T-cell (primary cell): ENCODE results near the gene STK39. TPM values are rescaled to one million over a fixed set of nuclear protein-coding genes. Genes with fewer than 3 reads are reported as not detected.

Experiments
- ATAC-seq, 4 experiments: fragments of 200-7000 bp in 3 of 4; fragments of 150-1000 bp in 1 of 4; cut with Tn5 transposase; replicated peaks in 1 of 4; 1 replicate in 3 of 4; 2 replicates in 1 of 4; pipeline ENCODE4 v1.10.0; 2021; ENCODE audit warnings: moderate library complexity in 3 of 4, mild to moderate bottlenecking in 2 of 4, moderate number of reproducible peaks in 1 of 4
- CTCF ChIA-PET, 2 donors: fragments of 300-600 bp; sonication (Branson Sonifier 250); formaldehyde crosslinking; loops; one replicate each; lab custom pipeline; 2022; ENCODE audit warnings: antibody characterized with exemption in 2 of 2; lab: Charles Lee
- POLR2A ChIA-PET, 2 donors: fragments of 300-600 bp; sonication (Branson Sonifier 250); formaldehyde crosslinking; loops; one replicate each; lab custom pipeline; 2022; ENCODE audit warnings: antibody characterized with exemption in 2 of 2; lab: Charles Lee
- DNase-seq, 35 experiments: peaks; one replicate each; pipeline versions ENCODE4 v3.0.0 to v3.0.0-alpha.2; 2013 to 2023
- H3K27ac ChIP-seq: one replicate; pipeline ENCODE4 v1.5.1; 2013; ENCODE audit warnings: low read length
- H3K27me3 ChIP-seq, 2 experiments: replicated peaks in 1 of 2; 1 replicate in 1 of 2; 2 replicates in 1 of 2; pipeline versions ENCODE4 v1.6.1 to v1.7.0; 2013; ENCODE audit warnings: low read length in 1 of 2, mixed read lengths in 1 of 2; ENCODE audit not compliant: control insufficient read depth in 2 of 2, insufficient read depth in 2 of 2; ENCODE audit errors: extremely low read depth in 1 of 2
- H3K36me3 ChIP-seq, 2 donors: 1 replicate in 1 of 2; 2 replicates in 1 of 2; pipeline versions ENCODE4 v1.6.1 to v1.7.0; 2013; ENCODE audit warnings: low read length in 1 of 2; ENCODE audit not compliant: control insufficient read depth in 2 of 2, insufficient read depth in 1 of 2; ENCODE audit errors: extremely low read depth in 1 of 2
- H3K4me1 ChIP-seq, 2 experiments: 1 replicate in 1 of 2; 2 replicates in 1 of 2; pipeline versions ENCODE4 v1.6.1 to v1.7.0; 2013; ENCODE audit warnings: low read length in 2 of 2, mixed read lengths in 1 of 2; ENCODE audit not compliant: insufficient read depth in 2 of 2, control insufficient read depth in 1 of 2; ENCODE audit errors: extremely low read depth in 1 of 2
- H3K4me3 ChIP-seq, 2 donors: 1 replicate in 1 of 2; 2 replicates in 1 of 2; pipeline versions ENCODE4 v1.5.1 to v1.7.0; 2013; ENCODE audit warnings: mild to moderate bottlenecking in 2 of 2, low read length in 1 of 2, moderate library complexity in 1 of 2; ENCODE audit not compliant: control insufficient read depth in 1 of 2; ENCODE audit errors: extremely low read depth in 1 of 2
- H3K9me3 ChIP-seq: 2 replicates; pipeline ENCODE4 v1.7.0; 2013
- H3K27ac Mint-ChIP-seq, 2 donors: one replicate each; pipeline ENCODE4 v1.8.0; 2020 to 2021; ENCODE audit warnings: mild to moderate bottlenecking in 2 of 2, mixed read lengths in 2 of 2
- H3K27me3 Mint-ChIP-seq, 2 donors: one replicate each; pipeline ENCODE4 v1.8.0; 2021 to 2022; ENCODE audit warnings: mixed read lengths in 2 of 2
- H3K36me3 Mint-ChIP-seq: one replicate; pipeline ENCODE4 v1.8.0; 2021; ENCODE audit warnings: mixed read lengths
- H3K4me1 Mint-ChIP-seq, 3 donors: one replicate each; pipeline ENCODE4 v1.8.0; 2020 to 2022; ENCODE audit warnings: mixed read lengths in 3 of 3, mild to moderate bottlenecking in 1 of 3
- H3K4me3 Mint-ChIP-seq, 3 donors: one replicate each; pipeline ENCODE4 v1.8.0; 2020 to 2022; ENCODE audit warnings: mild to moderate bottlenecking in 3 of 3, mixed read lengths in 3 of 3, moderate library complexity in 3 of 3
- H3K9me3 Mint-ChIP-seq, 3 donors: one replicate each; pipeline ENCODE4 v1.8.0; 2020 to 2022; ENCODE audit warnings: mixed read lengths in 3 of 3
- WGBS: methylation state at CpG from one replicate; pipeline ENCODE4 v1.1.5; 2013; ENCODE audit warnings: missing lambda C conversion rate; ENCODE audit not compliant: insufficient coverage; 5-methylcytosine and 5-hydroxymethylcytosine counted together
- total RNA-seq, 35 experiments: library from RNA in 6 of 35; stranded (reverse) in 6 of 35; fragments of 120-200 nt in 1 of 35; gene quantifications; one replicate each; pipeline versions ENCODE4 v1.2.1 to v1.2.4 and lab custom pipeline; 2013 to 2026

STK39 gene
- total RNA-seq, 5 donors from 2014 or later (not counting 1 experiment from before 2014, with no cell fraction given): 15.4 to 25.8 (median 21.0) TPM

DNA sequence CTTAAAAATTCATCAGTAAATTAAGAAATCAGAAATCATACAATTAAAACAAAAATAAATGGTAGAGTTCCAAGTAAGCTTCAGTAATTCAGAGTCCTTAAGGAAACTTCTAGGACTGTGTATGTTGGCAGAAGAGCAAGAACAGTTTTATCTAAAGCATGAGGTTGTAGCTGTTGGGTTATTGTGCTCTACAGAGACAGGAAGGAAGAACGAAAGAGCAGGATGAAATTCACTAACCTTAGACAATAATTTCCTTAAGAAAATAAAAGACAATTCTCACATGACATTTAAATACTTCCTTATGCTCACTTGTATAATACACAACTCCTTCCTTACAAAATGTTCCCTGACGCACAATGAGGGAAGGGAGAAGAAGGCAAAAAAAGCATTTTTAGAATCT, 133.4 kb downstream of the STK39 start:
- DNase-seq (no peak), ATAC-seq (no peak)
- ChIA-PET CTCF (interaction anchor here in 1 of 2 donors (0.7 to 1.2 kb wide), 2 partner anchors 16 to 28 kb away, joined by 3 read pairs; no protein-coding TSS in a partner anchor), POLR2A (no interaction called here)
- Histone ChIP-seq H3K4me3 (no peak overlapping the region), H3K36me3 (peaks cover 0 to 38% of the 10 kb centered on the region in 2 donors), H3K9me3 (no peaks in the 10 kb centered on the region), H3K27ac (no peak overlapping the region), H3K4me1 (no peaks in the 10 kb centered on the region), H3K27me3 (no peaks in the 10 kb centered on the region)
- Mint-ChIP-seq H3K36me3 (peaks cover 50% of the 10 kb centered on the region), H3K4me3 (no peak overlapping the region), H3K27me3 (no peaks in the 10 kb centered on the region), H3K27ac (no peak overlapping the region), H3K9me3 (no peaks in the 10 kb centered on the region), H3K4me1 (peaks cover 0 to 15% (median 0%) of the 10 kb centered on the region in 3 donors)
- no CpG with 5 or more reads among the region's 2 CpGs for WGBS

DNA sequence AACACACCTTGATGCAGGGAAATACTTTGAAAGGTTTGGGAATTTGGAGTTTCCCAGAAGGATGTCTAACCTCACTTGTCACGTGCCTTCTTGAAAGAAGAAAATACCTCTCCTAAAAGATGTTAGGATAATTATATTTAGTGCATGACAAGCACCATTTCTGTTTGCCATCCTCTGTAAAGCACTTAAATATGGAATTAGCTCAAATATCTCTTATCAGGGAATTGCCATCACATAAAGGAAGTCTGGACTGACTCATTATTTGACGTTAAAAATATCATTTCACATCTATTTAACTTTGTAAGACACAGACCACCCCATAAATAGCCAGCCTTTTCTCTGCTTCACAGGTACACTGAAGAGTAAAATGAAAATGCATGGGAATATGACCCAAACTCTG, 140.1 kb downstream of the STK39 start:
- WGBS: no CpG with 5 or more reads among the region's 2 CpGs
- POLR2A ChIA-PET: no interaction called here

DNA sequence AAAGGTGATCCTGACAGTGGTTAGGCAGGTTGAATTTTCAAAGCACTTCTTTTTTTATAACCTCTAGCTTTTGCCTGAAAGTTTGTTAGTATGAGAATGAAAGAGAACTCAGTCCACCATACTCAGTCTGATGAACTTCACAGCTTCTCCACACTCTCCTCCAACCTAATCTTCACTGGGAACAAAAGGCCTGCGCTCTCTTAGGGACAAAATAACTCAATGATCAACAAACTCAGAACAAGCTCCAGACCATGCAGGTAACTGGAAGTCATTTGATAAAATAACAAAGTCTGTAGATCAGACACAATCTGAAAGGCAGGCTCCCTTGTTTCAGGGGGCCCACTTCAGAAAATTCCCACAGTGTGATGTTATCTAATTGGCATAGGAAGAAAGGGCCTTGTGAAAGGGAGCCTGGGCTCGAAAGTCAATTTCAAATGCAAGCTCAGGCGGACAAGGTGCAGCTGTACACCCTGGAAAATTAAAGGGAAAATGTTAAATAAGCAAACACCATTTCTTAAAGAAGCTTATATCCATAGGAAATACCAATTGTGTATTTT, 142.2 kb downstream of the STK39 start:
- DNase-seq (no peak), ATAC-seq (no peak)
- Histone ChIP-seq H3K4me3 (no peak overlapping the region), H3K4me1 (no peaks in the 10 kb centered on the region), H3K27me3 (no peaks in the 10 kb centered on the region), H3K36me3 (peaks cover 0 to 18% of the 10 kb centered on the region in 2 donors), H3K27ac (no peak overlapping the region), H3K9me3 (no peaks in the 10 kb centered on the region)
- Mint-ChIP-seq H3K4me3 (no peak overlapping the region), H3K27me3 (no peaks in the 10 kb centered on the region), H3K27ac (no peak overlapping the region), H3K9me3 (peaks cover 0 to 3% (median 0%) of the 10 kb centered on the region in 3 donors), H3K4me1 (no peaks in the 10 kb centered on the region), H3K36me3 (peaks cover 57% of the 10 kb centered on the region)
- ChIA-PET CTCF (interaction anchor here (0.6 to 1.2 kb wide), 2 partner anchors 12 to 758 kb away, joined by 3 to 6 read pairs; no protein-coding TSS in a partner anchor), POLR2A (no interaction called here)
- WGBS: 100% methylated on average over 1 of the region's 3 CpGs

More for the DNA sequence above, 140.1 kb downstream of the STK39 start:
- Histone ChIP-seq H3K4me3 (no peak overlapping the region), H3K9me3 (no peaks in the 10 kb centered on the region), H3K27ac (no peak overlapping the region), H3K4me1 (no peaks in the 10 kb centered on the region), H3K36me3 (peaks cover 0 to 15% of the 10 kb centered on the region in 2 donors), H3K27me3 (no peaks in the 10 kb centered on the region)
- H3K27ac Mint-ChIP-seq: no peak overlapping the region
- peaks cover 0 to 3% (median 0%) of the 10 kb centered on the region in 3 donors for H3K9me3 Mint-ChIP-seq
- peaks cover 59% of the 10 kb centered on the region for H3K36me3 Mint-ChIP-seq
- ATAC-seq (no peak), DNase-seq (no peak)
- H3K4me3 Mint-ChIP-seq: no peak overlapping the region
- CTCF ChIA-PET: interaction anchor here in 1 of 2 donors (3.2 kb wide), 1 partner anchor 11 kb away, joined by 20 read pairs; no protein-coding TSS in a partner anchor
- peaks cover 0 to 3% (median 0%) of the 10 kb centered on the region in 3 donors for H3K4me1 Mint-ChIP-seq
- no peaks in the 10 kb centered on the region for H3K27me3 Mint-ChIP-seq

DNA sequence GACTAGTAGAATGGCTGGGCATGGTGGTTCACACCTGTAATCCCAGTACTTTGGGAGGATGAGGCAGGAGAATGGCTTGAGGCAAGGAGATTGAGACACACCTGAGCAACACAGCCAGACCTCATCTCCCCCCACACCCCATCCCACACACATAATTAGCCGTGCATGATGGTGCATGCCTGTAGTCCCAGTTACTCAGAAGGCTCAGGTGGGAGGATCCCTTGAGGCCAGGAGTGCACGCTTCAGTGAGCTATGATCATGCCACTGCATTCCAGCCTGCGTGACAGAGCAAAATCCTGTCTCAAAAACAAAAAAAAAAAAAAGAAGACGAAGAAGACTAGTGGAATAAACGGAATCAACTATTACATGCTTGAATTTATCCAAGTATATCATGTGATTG, 150.0 kb downstream of the STK39 start:
- Mint-ChIP-seq H3K36me3 (peaks cover 35% of the 10 kb centered on the region), H3K9me3 (no peaks in the 10 kb centered on the region), H3K27me3 (no peaks in the 10 kb centered on the region), H3K4me3 (no peak overlapping the region), H3K4me1 (peaks cover 0 to 5% (median 0%) of the 10 kb centered on the region in 3 donors), H3K27ac (no peak overlapping the region)
- Histone ChIP-seq H3K27me3 (no peaks in the 10 kb centered on the region), H3K27ac (no peak overlapping the region), H3K36me3 (peaks cover 5 to 8% of the 10 kb centered on the region in 2 donors), H3K4me1 (no peaks in the 10 kb centered on the region), H3K4me3 (no peak overlapping the region), H3K9me3 (no peaks in the 10 kb centered on the region)
- ChIA-PET POLR2A (no interaction called here), CTCF (interaction anchor here in 1 of 2 donors (1.0 to 1.2 kb wide), 2 partner anchors 16 to 22 kb away, joined by 3 to 5 read pairs; no protein-coding TSS in a partner anchor)
- ATAC-seq (no peak), DNase-seq (no peak)
- 93% methylated on average over 2 of the region's 5 CpGs for WGBS

DNA sequence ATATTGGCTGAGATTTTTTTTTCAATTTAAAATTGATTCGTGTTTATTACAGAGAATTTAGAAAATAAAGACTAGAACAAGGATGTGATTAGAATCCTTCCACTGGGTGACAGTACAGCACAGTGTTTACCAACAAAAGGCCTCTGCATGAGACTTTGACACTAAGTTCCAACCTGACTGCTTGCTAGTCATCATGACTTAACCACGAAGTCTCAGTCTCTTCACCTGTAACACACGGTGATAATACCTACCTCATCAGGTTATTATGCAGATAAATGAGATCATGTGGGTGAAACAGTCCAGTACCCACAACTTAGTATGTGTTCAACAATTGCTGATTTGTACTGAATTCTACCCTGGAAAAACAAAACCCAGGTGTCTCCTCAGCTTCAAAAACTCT, 151.2 kb downstream of the STK39 start:
- WGBS: no CpG with 5 or more reads among the region's 3 CpGs
- ChIA-PET POLR2A (no interaction called here), CTCF (interaction anchor here (0.6 to 0.7 kb wide), 2 partner anchors 12 to 281 kb away, joined by 4 to 6 read pairs; no protein-coding TSS in a partner anchor)

DNA sequence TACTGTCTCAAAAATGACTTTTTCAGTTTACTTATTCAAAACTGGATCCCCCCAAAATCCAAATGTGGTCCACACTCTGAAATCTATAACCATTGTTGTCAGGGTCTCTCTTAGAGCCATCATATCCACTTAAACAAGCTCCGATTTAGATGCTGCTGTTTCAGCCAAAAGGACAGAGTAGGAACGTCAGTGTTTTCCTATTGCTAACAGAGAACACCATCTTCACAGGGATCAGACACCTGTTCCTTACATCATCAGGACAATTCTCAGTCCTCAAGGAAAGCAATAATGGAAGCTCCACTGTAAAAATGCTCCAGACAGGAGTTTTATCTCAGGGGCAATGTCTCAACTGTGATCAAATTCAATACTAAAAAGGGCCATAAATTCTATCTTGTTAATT, 155.4 kb downstream of the STK39 start:
- peaks cover 22% of the 10 kb centered on the region for H3K36me3 Mint-ChIP-seq
- H3K27me3 ChIP-seq: no peaks in the 10 kb centered on the region
- 100% methylated on average over 2 of the region's 2 CpGs for WGBS
- H3K27ac Mint-ChIP-seq: no peak overlapping the region
- H3K4me3 ChIP-seq: no peak overlapping the region
- H3K27me3 Mint-ChIP-seq: no peaks in the 10 kb centered on the region
- H3K4me3 Mint-ChIP-seq: no peak overlapping the region
- CTCF ChIA-PET: interaction anchor here in 1 of 2 donors (0.7 kb wide), 1 partner anchor 193 kb away, joined by 3 read pairs; no protein-coding TSS in a partner anchor
- no peaks in the 10 kb centered on the region for H3K9me3 Mint-ChIP-seq
- DNase-seq: no peak
- ATAC-seq: no peak
- H3K27ac ChIP-seq: no peak overlapping the region
- H3K9me3 ChIP-seq: no peaks in the 10 kb centered on the region
- H3K4me1 Mint-ChIP-seq: peaks cover 22 to 30% (median 24%) of the 10 kb centered on the region in 3 donors
- POLR2A ChIA-PET: interaction anchor here in 1 of 2 donors (0.5 kb wide), 1 partner anchor 14 kb away, joined by 3 read pairs; no protein-coding TSS in a partner anchor
- peaks cover 0 to under 1% of the 10 kb centered on the region in 2 donors for H3K36me3 ChIP-seq
- H3K4me1 ChIP-seq: peaks cover 0 to 8% of the 10 kb centered on the region in 2 experiments

More for the DNA sequence above, 151.2 kb downstream of the STK39 start:
- Histone ChIP-seq H3K4me3 (no peak overlapping the region), H3K4me1 (no peaks in the 10 kb centered on the region), H3K27ac (no peak overlapping the region), H3K9me3 (no peaks in the 10 kb centered on the region), H3K27me3 (no peaks in the 10 kb centered on the region), H3K36me3 (peaks cover 5% of the 10 kb centered on the region in 2 donors)
- H3K36me3 Mint-ChIP-seq: peaks cover 27% of the 10 kb centered on the region
- DNase-seq (no peak), ATAC-seq (no peak)
- no peaks in the 10 kb centered on the region for H3K27me3 Mint-ChIP-seq
- H3K4me1 Mint-ChIP-seq: peaks cover 0 to 5% (median 2%) of the 10 kb centered on the region in 3 donors
- H3K27ac Mint-ChIP-seq: no peak overlapping the region
- H3K9me3 Mint-ChIP-seq: no peaks in the 10 kb centered on the region
- H3K4me3 Mint-ChIP-seq: no peak overlapping the region
